Measurements from ENCODE around the gene CROCC. TPM values are rescaled to one million over a fixed set of nuclear protein-coding genes. Genes with fewer than 3 reads are reported as not detected.
"Not testable (repeated sequence)": the region's sequence is repeated elsewhere in the genome, so short reads cannot be mapped to it uniquely, and the experiment has no call there.

CROCC gene, protein sequence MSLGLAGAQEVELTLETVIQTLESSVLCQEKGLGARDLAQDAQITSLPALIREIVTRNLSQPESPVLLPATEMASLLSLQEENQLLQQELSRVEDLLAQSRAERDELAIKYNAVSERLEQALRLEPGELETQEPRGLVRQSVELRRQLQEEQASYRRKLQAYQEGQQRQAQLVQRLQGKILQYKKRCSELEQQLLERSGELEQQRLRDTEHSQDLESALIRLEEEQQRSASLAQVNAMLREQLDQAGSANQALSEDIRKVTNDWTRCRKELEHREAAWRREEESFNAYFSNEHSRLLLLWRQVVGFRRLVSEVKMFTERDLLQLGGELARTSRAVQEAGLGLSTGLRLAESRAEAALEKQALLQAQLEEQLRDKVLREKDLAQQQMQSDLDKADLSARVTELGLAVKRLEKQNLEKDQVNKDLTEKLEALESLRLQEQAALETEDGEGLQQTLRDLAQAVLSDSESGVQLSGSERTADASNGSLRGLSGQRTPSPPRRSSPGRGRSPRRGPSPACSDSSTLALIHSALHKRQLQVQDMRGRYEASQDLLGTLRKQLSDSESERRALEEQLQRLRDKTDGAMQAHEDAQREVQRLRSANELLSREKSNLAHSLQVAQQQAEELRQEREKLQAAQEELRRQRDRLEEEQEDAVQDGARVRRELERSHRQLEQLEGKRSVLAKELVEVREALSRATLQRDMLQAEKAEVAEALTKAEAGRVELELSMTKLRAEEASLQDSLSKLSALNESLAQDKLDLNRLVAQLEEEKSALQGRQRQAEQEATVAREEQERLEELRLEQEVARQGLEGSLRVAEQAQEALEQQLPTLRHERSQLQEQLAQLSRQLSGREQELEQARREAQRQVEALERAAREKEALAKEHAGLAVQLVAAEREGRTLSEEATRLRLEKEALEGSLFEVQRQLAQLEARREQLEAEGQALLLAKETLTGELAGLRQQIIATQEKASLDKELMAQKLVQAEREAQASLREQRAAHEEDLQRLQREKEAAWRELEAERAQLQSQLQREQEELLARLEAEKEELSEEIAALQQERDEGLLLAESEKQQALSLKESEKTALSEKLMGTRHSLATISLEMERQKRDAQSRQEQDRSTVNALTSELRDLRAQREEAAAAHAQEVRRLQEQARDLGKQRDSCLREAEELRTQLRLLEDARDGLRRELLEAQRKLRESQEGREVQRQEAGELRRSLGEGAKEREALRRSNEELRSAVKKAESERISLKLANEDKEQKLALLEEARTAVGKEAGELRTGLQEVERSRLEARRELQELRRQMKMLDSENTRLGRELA (N-terminal part only)
- total RNA-seq, result 31.9 TPM

- no peaks in the 10 kb centered on the region for H3K27me3 ChIP-seq
- no peak within 1 kb of the TSS for H3K4me3 ChIP-seq
- no peak within 1 kb of the TSS for H3K27ac ChIP-seq
- no peak for DNase-seq (ENCODE audit: extremely low spot score in 2 of 2)
- TF ChIP-seq POLR2AphosphoS5 (IDR thresholded peaks at IDR 0.05; ENCODE audit: insufficient read depth in 1 of 2, low read depth in 1 of 2) (no peak), CTCF (IDR thresholded peaks at IDR 0.05) (no peak), POLR2A (IDR thresholded peaks at IDR 0.05) (no peak)
- H3K36me3 ChIP-seq, result no peaks in the 10 kb centered on the region
- no peaks in the 10 kb centered on the region for H3K9me3 ChIP-seq
- H3K4me1 ChIP-seq, result peaks cover 43% of the 10 kb centered on the region
- intact Hi-C loops (cut with DNase I), result no loop called here
Observed at GRCh38 chr1:16921391-16922185, at the start of gene CROCC. Gene CROCC, plus strand, starts transcription at chr1:16921931. Its CDS starts 88 bp downstream, at chr1:16922019.

DNA sequence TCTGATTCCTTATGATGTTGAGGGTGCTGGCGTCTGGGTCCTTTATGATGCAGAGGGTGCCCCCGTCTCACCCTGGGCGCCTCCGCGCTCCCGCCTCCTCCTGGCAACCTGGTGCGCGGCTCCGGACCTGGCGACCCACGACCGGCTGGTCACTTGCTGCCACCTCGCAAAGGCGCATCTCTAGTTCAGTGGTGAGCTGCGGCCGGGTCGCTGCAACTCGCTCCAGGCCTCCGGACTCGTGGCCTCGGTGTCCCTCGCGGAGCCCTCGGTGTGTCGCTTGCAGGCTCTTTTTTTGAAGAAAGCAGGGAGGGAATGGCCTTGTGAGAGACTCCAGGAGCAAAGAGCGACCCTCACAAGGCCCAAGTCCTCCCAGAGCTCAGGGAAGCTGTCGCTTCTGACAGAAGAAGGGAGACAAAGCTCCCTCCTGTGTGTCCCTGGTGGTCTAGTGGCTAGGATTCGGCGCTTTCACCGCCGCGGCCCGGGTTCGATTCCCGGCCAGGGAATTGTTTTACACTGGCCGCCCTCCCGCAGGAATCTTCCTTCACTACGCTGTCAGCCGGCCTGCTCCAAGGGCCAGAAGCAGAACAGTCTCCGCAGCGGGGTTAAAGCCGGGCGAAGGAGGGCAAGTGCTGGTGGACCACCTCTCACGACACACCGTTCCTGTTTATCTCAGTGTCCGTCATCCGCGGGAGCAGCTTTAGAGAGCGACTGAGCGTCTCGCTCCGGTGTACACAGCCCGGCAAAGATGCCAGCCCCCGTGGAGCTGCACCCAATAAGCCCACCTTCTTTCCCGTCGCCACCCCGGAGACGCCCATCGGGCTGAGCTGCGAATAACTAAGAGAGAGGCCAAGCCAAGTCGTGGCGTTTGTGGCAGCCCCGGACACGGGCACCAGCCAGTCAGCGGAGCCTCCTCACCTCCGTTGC lies 49.3 kb upstream of the CROCC start:
- H3K9me3 ChIP-seq; DNase-seq (ENCODE audit: extremely low spot score in 2 of 2); H3K36me3 ChIP-seq; intact Hi-C loops (cut with DNase I); H3K27me3 ChIP-seq; H3K27ac ChIP-seq: not testable (repeated sequence)
- peaks cover 15% of the 10 kb centered on the region for H3K4me1 ChIP-seq
- peak overlapping the region; percentile 32 to 48 for H3K4me3 ChIP-seq

- DNase-seq (ENCODE audit: extremely low spot score in 2 of 2); H3K27ac ChIP-seq; H3K9me3 ChIP-seq; intact Hi-C loops (cut with DNase I); H3K36me3 ChIP-seq; H3K27me3 ChIP-seq: not testable (repeated sequence)
- H3K4me3 ChIP-seq, result peak overlapping the region; percentile 32 to 48
- H3K4me1 ChIP-seq, result peaks cover 15% of the 10 kb centered on the region
Observed at GRCh38 chr1:16873076-16873879, 48.5 kb upstream of the CROCC start.

DNA sequence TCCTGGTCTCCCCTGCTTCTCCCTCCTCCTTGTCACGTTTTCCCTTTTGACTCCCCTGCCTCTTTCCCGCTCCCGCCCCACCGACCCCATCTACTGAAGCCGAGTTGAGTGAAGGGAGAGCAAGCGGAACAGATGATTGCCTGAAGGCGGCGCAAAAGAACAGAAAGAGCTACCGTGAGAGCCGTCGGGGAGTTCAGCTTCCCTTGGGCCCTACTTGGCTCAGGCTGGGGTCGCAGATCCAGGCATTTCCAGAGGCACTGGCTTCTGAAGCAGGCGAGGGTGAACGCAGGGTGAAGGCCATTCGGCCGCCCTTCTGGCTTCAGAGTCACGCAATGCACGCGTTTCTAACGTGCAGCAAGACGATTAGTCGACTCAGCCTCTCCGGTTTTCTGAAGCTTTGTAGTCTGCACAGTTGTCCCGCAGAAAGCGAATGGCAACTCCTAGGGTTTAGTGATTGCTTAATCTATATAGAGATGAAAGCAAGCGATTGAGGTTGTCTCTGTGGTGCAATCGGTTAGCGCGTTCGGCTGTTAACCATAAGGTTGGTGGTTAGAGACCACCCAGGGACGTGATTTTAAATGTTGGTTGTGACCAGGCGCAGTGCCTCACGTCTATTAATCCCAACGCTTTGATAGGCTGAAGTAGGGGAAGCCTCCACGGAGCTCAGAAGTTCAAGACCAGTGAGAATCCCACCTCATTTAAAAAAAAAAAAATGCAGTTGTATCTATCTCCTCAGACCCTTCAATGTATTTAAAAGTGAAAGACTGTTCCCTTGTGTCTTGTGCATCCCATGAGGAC lies 46.6 kb upstream of the CROCC start:
- H3K36me3 ChIP-seq; H3K9me3 ChIP-seq; intact Hi-C loops (cut with DNase I); H3K27me3 ChIP-seq; H3K4me3 ChIP-seq; DNase-seq (ENCODE audit: extremely low spot score in 2 of 2); H3K27ac ChIP-seq: not testable (repeated sequence)
- H3K4me1 ChIP-seq, result peaks cover 15% of the 10 kb centered on the region

GRCh38 chr1:16881742-16882141 lies 40.0 kb upstream of the CROCC start:
- DNase-seq (ENCODE audit: extremely low spot score in 2 of 2); H3K27ac ChIP-seq; H3K4me3 ChIP-seq; H3K9me3 ChIP-seq; H3K36me3 ChIP-seq; H3K4me1 ChIP-seq; intact Hi-C loops (cut with DNase I); H3K27me3 ChIP-seq: not testable (repeated sequence)
